H1 (cell line): ENCODE data around the gene SPI1.

Source experiments
- CBX5 ChIP-seq: fragments of 300-800, 300-1000 bp; sonication (generic); IDR thresholded peaks from 2 replicates; pipeline ENCODE4 v1.7.1; 2016; ENCODE audit warnings: antibody characterized with exemption, low read length, low read depth
- CEBPB ChIP-seq: IDR thresholded peaks from 2 replicates; pipeline ENCODE4 v1.6.1; 2012; ENCODE audit warnings: low read depth, low read length
- CHD2 ChIP-seq: IDR thresholded peaks from 2 replicates; pipeline ENCODE4 v1.6.1; 2012; ENCODE audit warnings: low read length, improper control_type of control experiment
- EZH2 ChIP-seq: fragments of 200-600 bp; sonication (generic); IDR thresholded peaks from 2 replicates; pipeline ENCODE4 v1.7.1; 2012; ENCODE audit warnings: low read depth, mild to moderate bottlenecking, moderate library complexity, low read length, inconsistent platforms; ENCODE audit not compliant: severe bottlenecking
- MAFK ChIP-seq: IDR thresholded peaks from 2 replicates; pipeline ENCODE4 v1.6.1; 2012; ENCODE audit warnings: low read depth, mild to moderate bottlenecking, improper control_type of control experiment, low read length
- RAD21 ChIP-seq, 2 experiments: IDR thresholded peaks in 1 of 2; conservative IDR thresholded peaks in 1 of 2; 2 replicates each; pipeline ENCODE4 v1.6.1; 2011; ENCODE audit warnings: low read depth in 2 of 2, low read length in 2 of 2, improper control_type of control experiment in 1 of 2, inconsistent platforms in 1 of 2, mild to moderate bottlenecking in 1 of 2, moderate library complexity in 1 of 2
- SRF ChIP-seq: IDR thresholded peaks from 2 replicates; pipeline ENCODE4 v1.6.1; 2011; ENCODE audit warnings: mild to moderate bottlenecking, low read depth, low read length, moderate library complexity
- TF ChIP-seq, protein P1 (sequence below), 3 experiments: IDR thresholded peaks; 1 replicate in 2 of 3; 2 replicates in 1 of 3; pipeline versions ENCODE4 v1.5.1 to v1.6.1; 2011; ENCODE audit warnings: low read length in 3 of 3, mild to moderate bottlenecking in 3 of 3, inconsistent platforms in 2 of 3, low read depth in 1 of 3, moderate library complexity in 1 of 3; ENCODE audit not compliant: insufficient read depth in 1 of 3; ENCODE audit errors: control extremely low read depth in 1 of 3

DNA sequence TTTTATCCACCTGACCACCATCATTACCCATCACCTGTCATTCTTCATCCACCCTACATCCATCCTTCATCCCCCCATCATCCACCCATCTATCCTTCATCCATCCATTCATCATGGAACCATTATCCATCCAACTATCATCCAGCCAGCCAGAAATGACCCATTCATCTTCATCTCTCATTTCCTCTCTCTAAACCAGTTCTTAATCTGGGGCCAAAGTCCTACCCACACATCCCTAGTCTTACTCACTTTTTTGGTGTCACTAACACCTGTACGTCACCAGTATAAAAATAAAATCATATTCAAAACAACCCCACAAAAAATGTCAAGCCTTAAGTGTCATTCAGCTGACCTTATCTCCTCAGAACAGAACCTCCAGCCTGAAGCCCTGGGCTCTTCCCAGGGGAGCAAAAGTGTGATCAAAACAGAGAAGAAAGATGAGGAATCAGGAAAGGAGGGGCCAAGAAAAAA is 12.3 kb downstream of the SPI1 start:
- TF ChIP-seq, protein P1, sequence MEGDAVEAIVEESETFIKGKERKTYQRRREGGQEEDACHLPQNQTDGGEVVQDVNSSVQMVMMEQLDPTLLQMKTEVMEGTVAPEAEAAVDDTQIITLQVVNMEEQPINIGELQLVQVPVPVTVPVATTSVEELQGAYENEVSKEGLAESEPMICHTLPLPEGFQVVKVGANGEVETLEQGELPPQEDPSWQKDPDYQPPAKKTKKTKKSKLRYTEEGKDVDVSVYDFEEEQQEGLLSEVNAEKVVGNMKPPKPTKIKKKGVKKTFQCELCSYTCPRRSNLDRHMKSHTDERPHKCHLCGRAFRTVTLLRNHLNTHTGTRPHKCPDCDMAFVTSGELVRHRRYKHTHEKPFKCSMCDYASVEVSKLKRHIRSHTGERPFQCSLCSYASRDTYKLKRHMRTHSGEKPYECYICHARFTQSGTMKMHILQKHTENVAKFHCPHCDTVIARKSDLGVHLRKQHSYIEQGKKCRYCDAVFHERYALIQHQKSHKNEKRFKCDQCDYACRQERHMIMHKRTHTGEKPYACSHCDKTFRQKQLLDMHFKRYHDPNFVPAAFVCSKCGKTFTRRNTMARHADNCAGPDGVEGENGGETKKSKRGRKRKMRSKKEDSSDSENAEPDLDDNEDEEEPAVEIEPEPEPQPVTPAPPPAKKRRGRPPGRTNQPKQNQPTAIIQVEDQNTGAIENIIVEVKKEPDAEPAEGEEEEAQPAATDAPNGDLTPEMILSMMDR (IDR thresholded peaks at IDR 0.05; ENCODE audit: control extremely low read depth in 1 of 3, insufficient read depth in 1 of 3, low read depth in 1 of 3, low read length in 3 of 3), result no peak
- TF ChIP-seq CEBPB, result no peak
- TF ChIP-seq EZH2, result no peak
- no peak for TF ChIP-seq MAFK
- no peak for TF ChIP-seq CHD2
- no peak for TF ChIP-seq SRF
- TF ChIP-seq CBX5, result no peak
- no peak for TF ChIP-seq RAD21 (IDR thresholded peaks at IDR 0.05 in 1 of 2, conservative IDR thresholded peaks at IDR 0.05 in 1 of 2; ENCODE audit: low read depth in 2 of 2, low read length in 2 of 2)
